ENCODE results near the gene SLC27A2. TPM values are rescaled to one million over a fixed set of nuclear protein-coding genes. Genes with fewer than 3 reads are reported as not detected.

Gene SLC27A2
- total RNA-seq, 2 donors from 2014 or later: not detected

DNA sequence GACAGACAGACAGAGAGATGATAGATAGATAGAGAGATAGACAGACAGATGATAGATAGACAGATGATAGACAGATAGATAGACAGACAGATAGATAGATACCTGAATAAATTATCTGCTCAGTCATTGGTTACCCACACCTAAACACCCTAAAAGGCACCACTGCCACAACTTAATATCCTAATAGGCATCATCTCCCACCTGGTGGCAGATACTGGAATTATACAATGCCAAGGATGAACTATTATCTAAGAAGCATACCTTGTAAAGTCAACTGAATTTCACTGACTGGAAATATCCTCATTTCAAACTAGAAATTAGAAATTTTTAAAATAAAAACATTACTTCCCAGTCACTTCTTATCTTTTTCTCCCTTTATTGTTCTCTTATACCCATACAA, 43.6 kb upstream of the SLC27A2 start:
- Histone ChIP-seq H3K4me1 (no peaks in the 10 kb centered on the region), H3K27me3 (no peaks in the 10 kb centered on the region), H3K36me3 (no peaks in the 10 kb centered on the region), H3K27ac (no peak overlapping the region), H3K9me3 (no peaks in the 10 kb centered on the region), H3K4me3 (no peak overlapping the region)
- DNase-seq (ENCODE audit: low spot score): no peak
- TF ChIP-seq, protein P1, sequence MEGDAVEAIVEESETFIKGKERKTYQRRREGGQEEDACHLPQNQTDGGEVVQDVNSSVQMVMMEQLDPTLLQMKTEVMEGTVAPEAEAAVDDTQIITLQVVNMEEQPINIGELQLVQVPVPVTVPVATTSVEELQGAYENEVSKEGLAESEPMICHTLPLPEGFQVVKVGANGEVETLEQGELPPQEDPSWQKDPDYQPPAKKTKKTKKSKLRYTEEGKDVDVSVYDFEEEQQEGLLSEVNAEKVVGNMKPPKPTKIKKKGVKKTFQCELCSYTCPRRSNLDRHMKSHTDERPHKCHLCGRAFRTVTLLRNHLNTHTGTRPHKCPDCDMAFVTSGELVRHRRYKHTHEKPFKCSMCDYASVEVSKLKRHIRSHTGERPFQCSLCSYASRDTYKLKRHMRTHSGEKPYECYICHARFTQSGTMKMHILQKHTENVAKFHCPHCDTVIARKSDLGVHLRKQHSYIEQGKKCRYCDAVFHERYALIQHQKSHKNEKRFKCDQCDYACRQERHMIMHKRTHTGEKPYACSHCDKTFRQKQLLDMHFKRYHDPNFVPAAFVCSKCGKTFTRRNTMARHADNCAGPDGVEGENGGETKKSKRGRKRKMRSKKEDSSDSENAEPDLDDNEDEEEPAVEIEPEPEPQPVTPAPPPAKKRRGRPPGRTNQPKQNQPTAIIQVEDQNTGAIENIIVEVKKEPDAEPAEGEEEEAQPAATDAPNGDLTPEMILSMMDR (IDR thresholded peaks at IDR 0.05): no peak

DNA sequence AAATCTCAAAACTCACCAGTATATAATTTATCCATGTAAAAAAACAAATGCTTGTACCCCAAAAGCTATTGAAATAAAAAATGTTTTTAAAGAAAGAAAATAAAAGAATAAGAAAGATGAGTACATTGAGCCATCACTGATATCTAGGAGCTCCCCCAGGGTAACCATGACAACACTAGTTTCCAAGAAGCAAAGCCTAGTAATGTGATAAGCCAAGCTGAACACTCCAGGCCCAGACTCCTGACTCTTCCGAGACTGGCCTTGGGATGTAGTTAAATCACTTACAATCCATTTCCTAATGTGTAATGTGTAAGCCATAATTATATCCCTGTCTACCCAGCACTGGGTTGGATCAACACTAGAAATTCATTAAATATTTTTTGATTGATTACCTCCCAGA, 41.9 kb upstream of the SLC27A2 start:
- Histone ChIP-seq H3K4me3 (no peak overlapping the region), H3K9me3 (no peaks in the 10 kb centered on the region), H3K36me3 (no peaks in the 10 kb centered on the region), H3K4me1 (no peaks in the 10 kb centered on the region), H3K27ac (no peak overlapping the region), H3K27me3 (no peaks in the 10 kb centered on the region)
- DNase-seq (ENCODE audit: low spot score): no peak
- TF ChIP-seq, protein P1 (IDR thresholded peaks at IDR 0.05): no peak

DNA sequence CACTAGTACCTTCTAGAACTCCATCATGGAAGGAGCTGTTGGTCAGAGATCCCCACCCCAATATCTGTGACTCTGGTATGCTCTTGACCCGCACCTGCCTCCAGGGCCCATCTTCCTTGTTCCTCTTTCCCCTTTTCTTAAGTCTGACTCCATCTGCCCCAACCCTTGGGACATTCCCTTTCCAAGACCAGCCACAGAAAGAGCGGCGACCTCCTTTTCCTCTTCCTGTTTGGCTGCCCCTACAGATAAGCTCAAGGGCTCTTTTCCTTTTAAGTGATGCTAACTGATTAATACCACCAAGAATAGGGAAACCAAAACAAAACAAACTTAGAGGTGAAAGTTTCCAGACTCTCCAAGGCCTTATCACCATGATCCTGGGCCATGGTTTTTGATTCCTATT, 41.0 kb upstream of the SLC27A2 start:
- no peak for DNase-seq (ENCODE audit: low spot score)
- TF ChIP-seq, protein P1 (IDR thresholded peaks at IDR 0.05): no peak
- H3K9me3 ChIP-seq: no peaks in the 10 kb centered on the region
- no peaks in the 10 kb centered on the region for H3K36me3 ChIP-seq
- H3K4me1 ChIP-seq: no peaks in the 10 kb centered on the region
- H3K4me3 ChIP-seq: no peak overlapping the region
- no peak overlapping the region for H3K27ac ChIP-seq
- H3K27me3 ChIP-seq: no peaks in the 10 kb centered on the region

DNA sequence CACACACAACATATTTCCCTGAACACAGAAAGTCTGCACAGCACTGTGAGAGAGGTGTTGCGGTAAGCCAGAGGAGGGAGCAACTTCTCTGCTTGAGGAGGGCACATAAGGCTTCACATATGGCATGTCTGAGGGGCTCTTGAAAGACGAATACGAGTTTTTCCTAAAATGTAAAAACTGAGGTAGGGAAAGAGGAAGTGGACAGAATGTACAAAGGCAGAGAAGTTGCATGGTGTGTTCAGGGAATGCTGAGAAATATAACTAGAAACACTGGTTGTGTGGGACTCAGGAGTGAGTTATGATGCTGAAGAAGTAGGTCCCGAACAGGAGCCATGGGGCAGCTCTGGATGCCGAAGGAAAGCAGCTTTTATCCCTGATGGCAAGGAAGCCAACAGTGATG, 40.1 kb upstream of the SLC27A2 start:
- no peaks in the 10 kb centered on the region for H3K36me3 ChIP-seq
- no peak for DNase-seq (ENCODE audit: low spot score)
- no peaks in the 10 kb centered on the region for H3K9me3 ChIP-seq
- no peaks in the 10 kb centered on the region for H3K4me1 ChIP-seq
- TF ChIP-seq, protein P1 (IDR thresholded peaks at IDR 0.05): no peak
- H3K4me3 ChIP-seq: no peak overlapping the region
- no peak overlapping the region for H3K27ac ChIP-seq
- H3K27me3 ChIP-seq: no peaks in the 10 kb centered on the region

DNA sequence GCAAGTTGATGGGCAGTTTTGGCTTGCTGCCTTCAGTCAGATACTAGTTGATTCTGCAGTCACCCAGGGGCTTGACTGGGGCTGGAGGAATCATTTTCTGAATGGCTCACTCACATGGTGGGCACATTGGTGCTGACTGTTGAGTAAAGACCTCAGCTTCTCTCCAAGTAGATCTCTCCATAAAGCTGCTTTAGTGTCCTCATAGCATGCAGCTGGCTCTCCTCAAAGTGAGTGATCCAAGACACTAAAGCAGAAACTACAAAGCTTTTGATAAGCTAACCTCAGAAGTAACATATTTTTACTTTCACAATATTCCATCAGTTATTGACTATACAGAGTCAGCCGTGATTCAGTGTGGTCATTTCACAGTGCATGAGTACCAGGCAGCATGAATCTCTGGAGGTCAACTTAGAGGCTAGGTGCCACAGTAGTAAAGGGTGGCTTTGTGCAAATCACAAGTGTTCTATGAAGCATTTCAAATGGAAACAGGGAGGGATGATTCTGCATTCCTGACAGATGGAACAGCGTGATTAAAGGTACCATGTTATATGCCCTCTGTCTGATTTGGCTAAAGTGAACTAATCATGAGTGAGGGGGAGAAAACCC, 38.6 kb upstream of the SLC27A2 start:
- Histone ChIP-seq H3K27me3 (no peaks in the 10 kb centered on the region), H3K36me3 (no peaks in the 10 kb centered on the region), H3K9me3 (no peaks in the 10 kb centered on the region), H3K4me3 (no peak overlapping the region), H3K27ac (no peak overlapping the region), H3K4me1 (no peaks in the 10 kb centered on the region)
- DNase-seq (ENCODE audit: low spot score): no peak
- TF ChIP-seq, protein P1 (IDR thresholded peaks at IDR 0.05): no peak

Measured in right atrium auricular region (tissue), 2 donors.